Thoracic aorta (tissue), 2 donors: ENCODE results near the gene CRYBB1. TPM values are rescaled to one million over a fixed set of nuclear protein-coding genes. Genes with fewer than 3 reads are reported as not detected.

Experiments
- ATAC-seq: fragments of 150-250 bp; one replicate; pipeline ENCODE4 v1.8.0; 2017; ENCODE audit warnings: low read depth; ENCODE audit not compliant: insufficient number of reproducible peaks, low FRiP score
- DNase-seq: peaks from one replicate; pipeline ENCODE4 v3.0.0-alpha.2; 2020; ENCODE audit warnings: low spot score
- H3K27ac ChIP-seq, 2 donors: fragments of 200-600 bp; sonication (generic); 1 replicate in 1 of 2; 2 replicates in 1 of 2; pipeline ENCODE4 v1.5.1; 2016; ENCODE audit warnings: mild to moderate bottlenecking in 2 of 2, moderate library complexity in 2 of 2
- H3K27me3 ChIP-seq: fragments of 200-600 bp; sonication (generic); replicated peaks from 2 replicates; pipeline ENCODE4 v1.6.0; 2016; ENCODE audit warnings: mild to moderate bottlenecking; ENCODE audit not compliant: insufficient read depth
- H3K36me3 ChIP-seq: fragments of 200-600 bp; sonication (generic); one replicate; pipeline ENCODE4 v1.5.1; 2016
- H3K4me1 ChIP-seq, 2 donors: fragments of 200-600 bp; sonication (generic); 1 replicate in 1 of 2; 2 replicates in 1 of 2; pipeline versions ENCODE4 v1.5.1 to v1.6.0; 2016; ENCODE audit warnings: low read depth in 2 of 2, mild to moderate bottlenecking in 1 of 2; ENCODE audit not compliant: control insufficient read depth in 1 of 2
- H3K4me3 ChIP-seq: fragments of 200-600 bp; sonication (generic); 2 replicates; pipeline ENCODE4 v1.5.1; 2016; ENCODE audit warnings: mild to moderate bottlenecking
- H3K9me3 ChIP-seq: fragments of 200-600 bp; sonication (generic); 2 replicates; pipeline ENCODE4 v1.5.1; 2016
- CTCF ChIP-seq: fragments of 200-600 bp; sonication (generic); IDR thresholded peaks from one replicate; pipeline ENCODE4 v1.5.1; 2019; ENCODE audit warnings: antibody characterized with exemption
- total RNA-seq, 2 donors: library from RNA; depleted of rRNA; stranded (reverse); fragments of >200 nt; gene quantifications; one replicate each; pipeline versions ENCODE4 v1.1.0 to v1.2.3, GENCODE V29; 2016

Gene CRYBB1
- total RNA-seq, 2 donors from 2014 or later: 0.71 to 2.6 TPM

- Histone ChIP-seq H3K4me1 (peaks cover 0 to 24% of the 10 kb centered on the region in 2 donors), H3K4me3 (no peak overlapping the region), H3K27ac (no peak overlapping the region), H3K27me3 (no peaks in the 10 kb centered on the region), H3K9me3 (no peaks in the 10 kb centered on the region), H3K36me3 (no peaks in the 10 kb centered on the region)
- ATAC-seq: no peak
- TF ChIP-seq CTCF: no peak
- no peak for DNase-seq
Observed at GRCh38 chr22:26554956-26555355, 62.9 kb downstream of the CRYBB1 start.

GRCh38 chr22:26553056-26553752 lies 64.6 kb downstream of the CRYBB1 start:
- DNase-seq: no peak
- H3K4me1 ChIP-seq: peaks cover 0 to 23% of the 10 kb centered on the region in 2 donors
- H3K9me3 ChIP-seq: no peaks in the 10 kb centered on the region
- no peaks in the 10 kb centered on the region for H3K27me3 ChIP-seq
- no peaks in the 10 kb centered on the region for H3K36me3 ChIP-seq
- no peak overlapping the region for H3K4me3 ChIP-seq
- ATAC-seq: no peak
- TF ChIP-seq CTCF: no peak
- no peak overlapping the region for H3K27ac ChIP-seq

GRCh38 chr22:26552466-26552865 lies 65.4 kb downstream of the CRYBB1 start:
- DNase-seq (no peak), ATAC-seq (no peak)
- H3K36me3 ChIP-seq: no peaks in the 10 kb centered on the region
- no peak for TF ChIP-seq CTCF
- H3K4me1 ChIP-seq: peaks cover 0 to 18% of the 10 kb centered on the region in 2 donors
- no peaks in the 10 kb centered on the region for H3K27me3 ChIP-seq
- no peaks in the 10 kb centered on the region for H3K9me3 ChIP-seq
- no peak overlapping the region for H3K4me3 ChIP-seq
- no peak overlapping the region for H3K27ac ChIP-seq

- H3K27ac ChIP-seq: no peak overlapping the region
- H3K4me1 ChIP-seq: peaks cover 0 to 17% of the 10 kb centered on the region in 2 donors
- DNase-seq: no peak
- H3K4me3 ChIP-seq: no peak overlapping the region
- no peaks in the 10 kb centered on the region for H3K9me3 ChIP-seq
- H3K36me3 ChIP-seq: no peaks in the 10 kb centered on the region
- no peaks in the 10 kb centered on the region for H3K27me3 ChIP-seq
- no peak for TF ChIP-seq CTCF
- no peak for ATAC-seq
Observed at GRCh38 chr22:26551568-26551967, 66.3 kb downstream of the CRYBB1 start.

GRCh38 chr22:26550498-26551033 lies 67.3 kb downstream of the CRYBB1 start:
- DNase-seq (no peak), ATAC-seq (peak; percentile 62)
- H3K36me3 ChIP-seq: no peaks in the 10 kb centered on the region
- H3K27me3 ChIP-seq: no peaks in the 10 kb centered on the region
- peak overlapping the region in 1 of 2 donors; percentile 47 for H3K27ac ChIP-seq
- no peaks in the 10 kb centered on the region for H3K9me3 ChIP-seq
- peaks cover 0 to 17% of the 10 kb centered on the region in 2 donors for H3K4me1 ChIP-seq
- no peak for TF ChIP-seq CTCF
- H3K4me3 ChIP-seq: peak overlapping the region; percentile 39
